Subcutaneous abdominal adipose tissue (tissue), 5 donors: ENCODE results near the gene KLF15.
"Not testable (repeated sequence)": the region's sequence is repeated elsewhere in the genome, so short reads cannot be mapped to it uniquely, and the experiment has no call there.

ENCODE experiments used
- H3K27ac ChIP-seq: one replicate; pipeline ENCODE4 v1.7.0; 2013; ENCODE audit warnings: low read depth, mild to moderate bottlenecking, inconsistent platforms, low read length, moderate library complexity
- H3K27me3 ChIP-seq, 5 donors: one replicate each; pipeline ENCODE4 v1.7.0; 2013; ENCODE audit warnings: low read length in 5 of 5, inconsistent platforms in 1 of 5; ENCODE audit not compliant: control insufficient read depth in 5 of 5, insufficient read depth in 4 of 5
- H3K36me3 ChIP-seq, 5 donors: one replicate each; pipeline ENCODE4 v1.7.0; 2013; ENCODE audit warnings: low read length in 5 of 5; ENCODE audit not compliant: control insufficient read depth in 5 of 5, insufficient read depth in 5 of 5
- H3K4me1 ChIP-seq, 5 donors: one replicate each; pipeline ENCODE4 v1.7.0; 2013; ENCODE audit warnings: low read length in 5 of 5, mild to moderate bottlenecking in 3 of 5, moderate library complexity in 1 of 5; ENCODE audit not compliant: control insufficient read depth in 5 of 5, insufficient read depth in 5 of 5
- H3K4me3 ChIP-seq, 5 donors: one replicate each; pipeline ENCODE4 v1.7.0; 2013; ENCODE audit warnings: low read length in 5 of 5, low read depth in 1 of 5
- H3K9ac ChIP-seq, 5 donors: one replicate each; pipeline ENCODE4 v1.7.0; 2013; ENCODE audit warnings: low read length in 5 of 5, mild to moderate bottlenecking in 4 of 5, moderate library complexity in 3 of 5
- H3K9me3 ChIP-seq, 5 donors: one replicate each; pipeline ENCODE4 v1.7.0; 2013; ENCODE audit warnings: low read length in 5 of 5; ENCODE audit not compliant: control insufficient read depth in 5 of 5
- donor health status: healthy.
- donor health status: healthy.
- donor health status: healthy.
- donor health status: healthy.
- donor health status: healthy.

The KLF15 gene

DNA sequence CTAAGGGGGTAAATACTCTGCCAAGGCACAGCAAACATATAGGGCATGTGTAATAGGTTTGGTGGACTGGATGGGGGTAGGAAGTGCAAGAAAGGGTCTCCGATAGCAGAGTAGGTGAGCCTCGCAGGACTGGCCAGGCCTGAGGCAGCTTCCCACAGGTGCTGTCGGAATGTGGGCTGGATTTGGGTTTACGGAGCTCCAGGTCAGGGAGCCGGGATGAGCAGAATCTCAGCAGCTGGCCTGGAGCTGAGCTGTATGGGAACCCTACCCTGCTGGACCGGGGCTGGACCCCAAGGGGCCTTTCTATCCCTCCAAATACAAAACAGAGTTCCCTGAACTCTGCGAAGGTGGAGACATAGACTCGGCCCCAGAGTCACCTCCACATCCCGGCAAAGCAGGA lies 15.0 kb downstream of the KLF15 start:
- Histone ChIP-seq H3K27ac (peak overlapping the region; percentile 84), H3K4me3 (no peak overlapping the region), H3K4me1 (peaks cover 4 to 62% (median 35%) of the 10 kb centered on the region in 5 donors), H3K9me3 (peaks cover 0 to 6% (median 0%) of the 10 kb centered on the region in 5 donors), H3K36me3 (peaks cover 0 to 14% (median 8%) of the 10 kb centered on the region in 5 donors), H3K27me3 (no peaks in the 10 kb centered on the region), H3K9ac (no peak overlapping the region)

- H3K4me3 ChIP-seq, result no peak overlapping the region
- peaks cover 4 to 59% (median 35%) of the 10 kb centered on the region in 5 donors for H3K4me1 ChIP-seq
- peaks cover 0 to 14% (median 6%) of the 10 kb centered on the region in 5 donors for H3K36me3 ChIP-seq
- no peaks in the 10 kb centered on the region for H3K27me3 ChIP-seq
- H3K27ac ChIP-seq, result peak overlapping the region; percentile 84
- peaks cover 0 to 6% (median 0%) of the 10 kb centered on the region in 5 donors for H3K9me3 ChIP-seq
- H3K9ac ChIP-seq, result no peak overlapping the region
These were observed 15.5 kb downstream of the KLF15 start for GRCh38 chr3:126341755-126342150.

DNA sequence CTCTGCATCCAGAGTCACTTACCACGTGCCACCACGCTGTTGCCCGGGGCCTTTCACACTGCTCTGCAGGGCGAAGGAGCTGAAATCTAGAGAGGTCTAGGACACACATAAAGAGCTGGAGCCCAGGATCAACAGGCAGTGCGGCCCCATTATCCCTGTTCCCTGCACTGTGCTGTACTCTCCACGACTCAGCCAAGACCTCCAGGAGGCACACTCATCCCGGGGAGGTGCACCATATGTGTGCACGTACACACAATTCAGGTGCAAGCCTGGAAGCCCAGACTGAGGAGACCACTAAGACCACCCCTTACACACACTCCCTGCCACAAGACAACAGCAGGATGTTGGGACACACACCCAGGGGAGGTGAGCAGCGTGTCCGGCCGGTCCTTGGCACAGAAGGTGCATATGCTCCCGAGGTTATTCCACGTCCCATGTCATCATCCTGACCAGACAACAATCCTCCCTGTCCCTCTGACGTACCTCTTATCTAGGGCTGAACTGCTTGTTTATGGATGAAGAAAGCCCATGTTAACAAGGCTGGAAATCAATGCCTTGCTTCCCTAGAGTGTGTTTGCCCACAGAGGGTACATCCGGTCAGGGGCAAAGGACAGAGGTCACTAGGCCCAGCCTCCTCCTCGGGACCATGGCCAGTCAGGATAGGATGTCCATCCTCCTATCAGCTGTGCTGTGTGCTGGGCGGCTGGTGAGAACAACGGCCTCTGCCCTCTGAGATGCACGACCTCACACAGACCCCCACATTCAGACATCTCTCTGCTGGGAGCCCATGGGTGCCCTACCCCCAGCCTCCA lies 16.1 kb downstream of the KLF15 start:
- Histone ChIP-seq H3K9ac (no peak overlapping the region), H3K27ac (peak overlapping the region; percentile 84), H3K9me3 (peaks cover 0 to 6% (median 0%) of the 10 kb centered on the region in 5 donors), H3K4me1 (peaks cover 4 to 53% (median 30%) of the 10 kb centered on the region in 5 donors), H3K4me3 (no peak overlapping the region), H3K36me3 (peaks cover 0 to 10% (median 4%) of the 10 kb centered on the region in 5 donors), H3K27me3 (no peaks in the 10 kb centered on the region)

- Histone ChIP-seq H3K27ac (peak overlapping the region; percentile 66), H3K9ac (no peak overlapping the region), H3K36me3 (peaks cover 0 to 5% (median 0%) of the 10 kb centered on the region in 5 donors), H3K4me3 (no peak overlapping the region), H3K4me1 (peaks cover 4 to 48% (median 30%) of the 10 kb centered on the region in 5 donors), H3K27me3 (no peaks in the 10 kb centered on the region), H3K9me3 (peaks cover 0 to 6% (median 0%) of the 10 kb centered on the region in 5 donors)
These were observed 16.6 kb downstream of the KLF15 start for GRCh38 chr3:126340596-126340942.

DNA sequence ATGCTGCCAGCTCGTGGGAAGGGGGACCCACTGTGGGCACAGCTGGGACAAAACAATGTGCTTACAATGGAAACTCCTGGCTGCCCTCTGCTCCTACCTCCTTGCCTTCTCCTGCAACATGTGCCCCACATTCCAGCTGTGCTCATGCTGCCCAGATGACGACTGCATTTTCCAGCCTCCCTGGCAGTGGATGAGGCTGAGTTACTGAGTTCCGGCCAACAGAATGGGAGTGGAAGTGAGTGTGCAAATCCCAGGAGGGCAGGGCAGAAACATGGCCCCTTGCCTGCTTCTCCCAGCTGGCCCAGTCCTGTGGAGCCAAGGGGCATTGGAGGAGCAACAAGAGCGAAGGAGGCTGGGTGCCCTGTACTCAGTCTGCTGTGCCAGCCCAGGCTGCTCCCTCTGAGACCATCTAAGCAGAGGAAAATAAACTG lies 17.1 kb downstream of the KLF15 start:
- H3K9me3 ChIP-seq, result peaks cover 0 to 6% (median 0%) of the 10 kb centered on the region in 5 donors
- peak overlapping the region; percentile 66 for H3K27ac ChIP-seq
- no peak overlapping the region for H3K9ac ChIP-seq
- peak overlapping the region in 1 of 5 donors; percentile 7 for H3K4me3 ChIP-seq
- H3K27me3 ChIP-seq, result no peaks in the 10 kb centered on the region
- no peaks in the 10 kb centered on the region for H3K36me3 ChIP-seq
- peaks cover 4 to 46% (median 30%) of the 10 kb centered on the region in 5 donors for H3K4me1 ChIP-seq

DNA sequence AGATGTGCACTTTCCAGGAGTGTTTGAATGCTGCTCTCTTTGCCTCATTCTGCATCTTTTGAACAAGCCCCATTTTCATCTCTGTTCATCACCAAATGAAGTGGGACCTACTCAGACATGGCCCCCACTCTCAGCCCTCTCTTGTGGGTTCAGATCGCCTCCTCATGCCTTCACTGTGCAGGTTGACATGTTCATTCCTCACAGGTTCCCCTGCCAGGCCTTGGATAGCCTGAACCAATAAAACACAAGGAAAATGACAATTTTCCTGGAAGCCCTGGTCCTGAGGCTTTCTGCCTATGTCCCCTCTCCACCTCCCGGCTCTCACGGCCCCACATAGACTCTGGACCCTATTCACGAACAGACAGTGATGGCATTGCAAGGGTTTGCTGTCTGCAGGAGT lies 17.7 kb downstream of the KLF15 start:
- Histone ChIP-seq H3K27ac (peak overlapping the region; percentile 66), H3K36me3 (no peaks in the 10 kb centered on the region), H3K9me3 (peaks cover 0 to 6% (median 0%) of the 10 kb centered on the region in 5 donors), H3K9ac (peak overlapping the region in 1 of 5 donors; percentile 19), H3K4me3 (no peak overlapping the region), H3K4me1 (peaks cover 4 to 46% (median 30%) of the 10 kb centered on the region in 5 donors), H3K27me3 (no peaks in the 10 kb centered on the region)

- H3K27ac ChIP-seq, result no peak overlapping the region
- H3K27me3 ChIP-seq, result no peaks in the 10 kb centered on the region
These were observed 18.4 kb downstream of the KLF15 start for GRCh38 chr3:126338790-126339288.

GRCh38 chr3:126337980-126338651 lies 19.1 kb downstream of the KLF15 start:
- Histone ChIP-seq H3K36me3 (no peaks in the 10 kb centered on the region), H3K9me3 (peaks cover 0 to 6% (median 0%) of the 10 kb centered on the region in 5 donors), H3K9ac (no peak overlapping the region), H3K4me1 (peaks cover 2 to 36% (median 23%) of the 10 kb centered on the region in 5 donors), H3K4me3 (no peak overlapping the region), H3K27me3 (no peaks in the 10 kb centered on the region), H3K27ac (no peak overlapping the region)

More at GRCh38 chr3:126338790-126339288, 18.4 kb downstream of the KLF15 start:
- Histone ChIP-seq H3K9me3 (peaks cover 0 to 6% (median 0%) of the 10 kb centered on the region in 5 donors), H3K9ac (no peak overlapping the region), H3K36me3 (no peaks in the 10 kb centered on the region), H3K4me1 (peaks cover 4 to 43% (median 30%) of the 10 kb centered on the region in 5 donors), H3K4me3 (no peak overlapping the region)

DNA sequence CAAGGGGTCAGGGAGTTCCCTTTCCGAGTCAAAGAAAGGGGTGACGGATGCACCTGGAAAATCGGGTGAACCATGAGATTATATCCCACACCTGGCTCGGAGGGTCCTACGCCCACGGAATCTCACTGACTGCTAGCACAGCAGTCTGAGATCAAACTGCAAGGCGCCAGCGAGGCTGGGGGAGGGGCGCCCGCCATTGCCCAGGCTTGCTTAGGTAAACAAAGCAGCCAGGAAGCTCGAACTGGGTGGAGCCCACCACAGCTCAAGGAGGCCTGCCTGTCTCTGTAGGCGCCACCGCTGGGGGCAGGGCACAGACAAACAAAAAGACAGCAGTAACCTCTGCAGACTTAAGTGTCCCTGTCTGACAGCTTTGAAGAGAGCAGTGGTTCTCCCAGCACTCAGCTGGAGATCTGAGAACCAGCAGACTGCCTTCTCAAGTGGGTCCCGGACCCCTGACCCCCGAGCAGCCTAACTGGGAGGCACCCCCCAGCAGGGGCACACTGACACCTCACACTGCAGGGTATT lies 25.3 kb downstream of the KLF15 start:
- not testable (repeated sequence) for H3K9ac ChIP-seq, H3K27ac ChIP-seq, H3K4me1 ChIP-seq, H3K4me3 ChIP-seq, H3K27me3 ChIP-seq, H3K36me3 ChIP-seq
- peaks cover 4 to 16% (median 15%) of the 10 kb centered on the region in 5 donors for H3K9me3 ChIP-seq
